Suppressor macrophage (primary cell): Measurements from ENCODE around the gene HOXA2.
A peak's percentile ranks its signal among the peaks of the same experiment; 100 is the strongest.

ENCODE experiments used
- DNase-seq, 4 experiments: peaks; one replicate each; pipeline ENCODE4 v3.0.0-alpha.2; 2020 to 2022

Gene HOXA2

DNA sequence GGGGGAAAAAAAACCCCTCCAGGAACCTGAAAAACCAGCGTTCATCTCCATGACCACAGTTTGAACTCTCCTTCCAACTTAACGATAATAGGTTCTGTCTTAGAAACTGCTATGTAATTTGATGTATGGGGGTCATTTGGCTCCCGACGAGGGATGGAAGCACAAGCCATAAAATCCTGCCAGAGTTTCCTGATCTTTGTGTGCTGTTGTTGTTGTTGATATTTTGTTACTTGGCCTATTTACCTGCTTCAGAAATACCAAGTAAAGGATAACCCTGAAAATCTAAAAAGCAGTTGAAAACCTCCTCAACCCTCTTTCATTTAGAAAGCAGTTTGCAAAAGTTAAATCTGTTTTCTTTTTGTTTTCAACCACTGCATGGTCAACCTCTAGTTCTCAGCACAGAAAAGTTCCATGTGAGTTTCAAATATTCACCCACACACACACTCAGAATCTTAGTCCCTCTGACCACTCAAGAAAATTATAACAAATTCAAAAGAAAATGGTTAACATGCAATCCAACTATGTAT is 9.3 kb upstream of the HOXA2 start:
- DNase-seq: no peak

DNA sequence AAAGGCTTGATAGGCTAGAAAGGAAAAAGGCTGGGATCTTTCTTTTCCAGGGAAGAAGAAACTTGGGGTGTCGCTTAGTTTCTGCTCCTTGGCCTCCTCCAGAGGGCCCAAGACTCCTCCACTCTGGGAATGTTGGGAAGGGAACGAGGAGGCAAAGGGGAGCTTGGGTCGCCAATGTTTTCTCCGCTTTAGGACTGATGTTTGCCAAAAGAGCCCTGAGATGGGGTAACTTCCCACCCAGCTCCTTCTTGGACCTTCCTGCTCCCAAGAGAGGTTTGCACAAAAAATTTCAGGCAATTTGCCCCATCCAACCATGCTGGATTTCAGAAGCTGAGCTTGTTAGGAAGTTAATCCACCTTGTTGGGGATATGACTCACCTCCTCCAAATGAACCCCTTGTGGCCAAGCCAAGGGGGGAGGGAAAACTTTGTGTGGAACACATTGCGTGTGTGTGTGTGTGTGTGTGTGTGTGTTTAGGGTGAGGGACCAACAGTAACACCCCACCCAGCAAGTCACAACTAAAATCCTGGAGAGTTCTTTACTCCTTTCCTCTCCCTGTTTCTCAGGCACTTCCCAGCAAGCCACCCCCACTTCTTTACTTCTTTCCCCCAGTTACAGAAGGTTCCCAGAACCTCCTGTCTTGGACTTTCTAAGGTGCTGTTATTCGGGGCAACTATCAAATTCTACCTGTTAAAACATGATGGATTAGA is 8.7 kb upstream of the HOXA2 start:
- no peak for DNase-seq

GRCh38 chr7:27110186-27111031 is 7.9 kb upstream of the HOXA2 start:
- DNase-seq: no peak

DNA sequence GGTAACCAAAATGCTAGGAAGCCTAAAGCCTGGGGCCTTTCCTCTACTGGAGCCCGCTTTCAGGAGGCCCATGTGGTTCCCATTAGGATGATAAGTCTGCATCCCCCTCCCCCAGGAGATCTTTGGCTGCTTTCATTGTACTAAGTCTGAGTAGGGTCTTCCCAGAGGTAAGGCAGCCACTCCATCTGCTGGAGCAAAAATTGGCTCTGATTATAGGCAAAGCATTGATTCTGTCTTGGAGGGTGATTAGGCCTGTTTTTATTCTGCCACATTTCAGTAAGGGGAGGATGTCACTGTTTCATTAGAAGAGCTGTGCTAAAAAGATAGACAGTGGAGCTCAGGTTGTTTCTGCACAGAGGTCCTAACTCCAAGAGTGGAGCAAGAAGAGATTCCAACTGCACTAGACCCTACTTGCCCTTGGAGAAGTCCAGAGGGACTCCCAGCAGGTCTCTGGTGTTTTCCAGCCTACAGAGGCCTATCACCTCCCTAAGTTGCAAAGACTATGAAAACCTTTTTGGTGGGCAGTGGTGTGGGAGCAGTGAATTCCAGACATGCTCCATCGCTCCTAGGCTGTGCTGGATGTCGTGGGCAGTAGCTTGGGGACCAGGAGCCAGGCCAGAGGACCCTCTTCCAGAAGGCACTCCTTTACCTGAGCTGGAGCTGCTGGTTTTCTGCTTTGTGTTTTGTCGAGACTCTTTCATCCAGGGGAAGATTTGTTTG is 7.1 kb upstream of the HOXA2 start:
- no peak for DNase-seq

DNA sequence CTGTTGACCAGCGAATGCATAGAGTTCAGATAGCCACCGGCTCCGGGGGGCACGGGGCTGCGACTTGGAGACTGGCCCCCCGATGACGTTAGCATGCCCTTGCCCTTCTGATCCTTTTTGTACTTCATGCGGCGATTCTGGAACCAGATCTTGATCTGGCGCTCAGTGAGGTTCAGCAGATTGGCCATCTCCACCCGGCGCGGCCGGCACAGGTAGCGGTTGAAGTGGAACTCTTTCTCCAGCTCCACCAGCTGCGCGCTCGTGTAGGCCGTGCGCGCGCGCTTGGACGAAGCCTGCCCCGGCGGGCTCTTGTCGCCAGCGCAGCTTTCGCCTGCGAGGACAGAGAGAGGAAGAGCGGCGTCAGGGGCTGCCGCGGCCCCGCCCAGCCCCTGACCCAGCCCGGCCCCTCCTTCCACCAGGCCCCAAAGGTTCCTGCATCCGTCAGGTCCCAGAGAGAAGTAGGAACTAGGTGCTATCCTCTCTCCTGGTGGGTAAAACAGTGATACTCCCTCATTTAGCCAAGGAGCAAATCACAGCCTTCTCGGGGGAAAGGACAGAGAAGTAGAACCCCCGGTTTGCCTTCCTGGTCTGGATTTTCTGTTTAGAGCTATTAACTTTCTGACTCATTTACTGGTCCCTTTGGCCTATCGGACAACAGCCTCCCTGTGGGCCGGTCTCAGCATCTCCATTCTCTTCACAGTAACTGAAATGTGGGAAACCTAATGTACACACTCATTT is 6.1 kb upstream of the HOXA2 start:
- DNase-seq: no peak

DNA sequence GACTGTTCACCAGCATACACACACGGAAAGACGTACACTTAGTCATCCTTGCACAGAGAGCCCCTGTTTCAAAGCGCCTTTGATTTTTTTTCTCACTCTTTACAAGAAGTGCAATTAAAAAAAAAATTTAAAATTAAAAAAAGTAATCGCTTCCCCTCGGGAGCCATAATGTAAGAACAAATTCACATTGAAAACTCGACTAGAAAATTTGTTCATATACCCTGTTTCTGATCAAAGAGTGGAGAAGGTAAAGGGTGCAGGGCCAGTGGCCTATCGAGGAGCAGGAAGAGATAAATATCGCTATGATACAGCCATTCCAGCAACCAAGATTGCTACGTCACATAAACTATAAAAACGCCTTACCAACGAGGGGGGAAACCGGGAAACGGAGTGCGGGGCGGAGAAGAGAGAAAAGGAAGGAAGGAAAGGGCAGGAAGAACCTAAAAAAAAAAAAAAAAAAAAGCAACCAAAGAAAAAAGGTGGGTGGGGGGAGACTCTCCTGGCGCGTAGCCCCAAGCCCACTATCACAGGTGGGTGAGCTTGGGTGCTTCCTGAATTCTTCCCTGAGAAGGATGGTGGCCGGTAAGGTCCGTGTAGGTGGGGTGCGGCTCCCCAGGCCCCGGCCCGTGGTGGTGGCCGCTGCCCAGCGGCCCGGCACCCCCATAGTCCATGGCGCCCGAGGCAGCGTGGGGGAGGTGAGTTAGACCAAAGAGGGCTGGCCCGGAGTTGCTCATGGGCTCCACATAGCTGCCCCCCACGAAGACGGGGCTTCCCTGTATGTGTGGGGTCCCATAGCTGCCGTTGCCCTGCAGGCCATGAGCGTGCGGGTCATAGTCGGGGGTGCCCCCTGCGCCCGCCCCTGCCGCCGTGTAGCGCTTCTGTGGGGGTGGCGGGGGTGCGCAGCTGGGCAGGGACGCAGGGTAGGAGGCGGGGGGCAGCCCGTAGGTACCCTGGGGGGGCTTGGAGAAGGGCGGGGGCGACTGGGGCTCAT is 5.2 kb upstream of the HOXA2 start:
- DNase-seq: no peak

DNA sequence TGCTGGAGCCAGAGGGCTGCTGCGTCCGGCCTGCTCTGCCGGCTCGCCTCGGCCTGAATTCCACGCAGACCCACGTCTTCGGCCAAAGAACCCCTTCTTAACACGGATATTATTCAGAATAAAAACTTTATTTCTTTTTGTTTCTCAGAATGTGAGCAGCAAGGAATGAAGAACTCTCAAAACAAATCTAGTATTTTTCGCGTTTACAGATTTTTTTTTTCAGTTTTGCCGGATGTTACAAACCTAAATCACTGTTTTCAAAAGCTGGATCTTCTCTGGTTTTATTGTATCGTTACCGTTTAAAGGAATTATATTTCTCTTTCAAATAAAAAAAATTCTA is 4.4 kb upstream of the HOXA2 start:
- no peak for DNase-seq

- no peak for DNase-seq
Observed at GRCh38 chr7:27106181-27106900, 3.9 kb upstream of the HOXA2 start.

GRCh38 chr7:27105301-27106031 is 3.0 kb upstream of the HOXA2 start:
- DNase-seq: no peak

GRCh38 chr7:27104341-27105058 is 2.0 kb upstream of the HOXA2 start:
- DNase-seq: no peak

GRCh38 chr7:27103489-27104226 is 1.2 kb upstream of the HOXA2 start:
- peak in 2 of 4 experiments; percentile 15 to 22 for DNase-seq

DNA sequence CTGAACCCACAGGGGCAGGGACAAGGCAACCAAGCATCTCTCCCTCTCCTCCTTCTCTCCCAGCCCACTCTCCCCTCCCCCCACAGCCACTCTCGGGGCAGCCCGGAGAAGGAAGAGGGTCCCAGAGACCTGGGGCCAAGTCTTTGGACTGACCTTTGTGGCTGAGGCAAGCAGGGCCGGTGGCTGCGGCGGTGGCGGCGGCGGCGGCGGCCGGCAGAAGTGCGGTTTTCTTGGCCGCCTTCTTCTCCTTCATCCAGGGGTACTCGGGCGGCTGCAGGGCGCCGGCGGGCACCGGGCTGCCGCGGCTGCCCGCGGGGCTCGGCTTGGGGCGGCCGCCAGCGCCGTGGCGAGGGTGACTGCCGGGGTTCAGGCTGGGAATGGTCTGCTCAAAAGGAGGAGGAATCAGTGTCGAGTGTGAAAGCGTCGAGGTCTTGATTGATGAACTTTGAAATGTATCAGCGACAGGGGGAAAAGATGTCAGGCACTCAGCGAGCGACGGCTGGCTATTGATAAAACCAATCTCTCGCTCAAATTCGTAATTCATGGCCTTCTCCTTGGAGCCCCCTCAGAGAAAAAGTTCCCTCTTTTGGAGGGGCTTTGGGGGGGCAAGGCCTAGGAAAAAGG is 414 bp downstream of the HOXA2 start:
- DNase-seq: peak in 1 of 4 experiments; percentile 29

DNA sequence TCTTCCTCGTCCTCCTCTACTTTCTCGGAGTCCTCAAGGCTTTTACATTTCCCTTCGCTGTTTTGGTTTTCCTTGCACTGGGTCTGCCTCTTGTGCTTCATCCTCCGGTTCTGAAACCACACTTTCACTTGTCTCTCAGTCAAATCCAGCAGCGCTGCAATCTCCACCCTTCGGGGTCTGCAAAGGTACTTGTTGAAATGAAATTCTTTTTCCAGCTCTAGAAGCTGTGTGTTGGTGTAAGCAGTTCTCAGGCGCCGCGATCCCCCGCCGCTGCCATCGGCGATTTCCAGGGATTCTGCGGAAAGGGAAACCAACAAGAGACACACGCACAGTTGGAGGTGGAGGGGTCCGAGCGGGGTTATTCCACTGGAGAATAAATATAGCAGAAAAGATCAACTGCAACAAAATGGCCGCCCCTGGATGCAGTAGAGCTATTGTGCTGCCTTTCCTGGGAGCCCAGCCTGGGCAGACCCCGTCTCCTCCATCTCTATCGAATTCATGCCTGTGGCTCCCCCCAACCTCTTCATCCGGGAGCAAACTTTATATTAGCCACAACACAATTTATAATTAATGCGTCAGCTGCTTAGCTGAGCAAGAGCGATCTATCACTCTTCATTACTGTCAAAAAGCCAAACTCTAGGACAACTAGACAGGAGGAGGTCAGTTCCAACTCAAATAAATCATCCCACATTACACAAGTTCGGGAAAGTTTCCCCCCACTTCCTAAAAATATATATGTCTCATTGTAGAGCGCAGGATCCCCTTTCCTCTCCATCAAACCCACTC is 1.1 kb downstream of the HOXA2 start:
- peak in 1 of 4 experiments; percentile 15 for DNase-seq

DNA sequence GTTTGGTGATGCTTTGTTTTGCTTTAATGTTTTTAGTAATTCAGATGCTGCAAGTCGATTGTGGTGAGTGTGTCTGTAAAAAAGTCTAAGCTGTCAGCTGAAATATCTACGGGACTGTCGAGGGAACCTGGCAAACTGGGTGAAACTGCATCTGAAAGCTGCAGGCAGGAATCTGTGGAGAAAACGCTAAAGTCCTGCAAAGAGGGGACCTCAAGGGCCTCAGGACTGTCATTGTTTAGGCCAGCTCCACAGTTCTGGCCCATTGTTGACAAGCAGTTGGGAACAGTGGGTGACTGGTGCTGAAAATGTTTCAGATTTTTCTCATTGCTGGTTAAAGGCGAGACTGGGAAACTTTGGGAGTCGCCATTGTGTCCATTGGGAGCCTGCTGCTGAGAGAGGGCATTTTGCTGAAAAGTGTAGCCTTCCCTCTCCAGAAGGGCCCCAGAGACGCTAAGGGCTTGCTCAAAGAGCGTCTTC is 1.8 kb downstream of the HOXA2 start:
- DNase-seq: no peak

DNA sequence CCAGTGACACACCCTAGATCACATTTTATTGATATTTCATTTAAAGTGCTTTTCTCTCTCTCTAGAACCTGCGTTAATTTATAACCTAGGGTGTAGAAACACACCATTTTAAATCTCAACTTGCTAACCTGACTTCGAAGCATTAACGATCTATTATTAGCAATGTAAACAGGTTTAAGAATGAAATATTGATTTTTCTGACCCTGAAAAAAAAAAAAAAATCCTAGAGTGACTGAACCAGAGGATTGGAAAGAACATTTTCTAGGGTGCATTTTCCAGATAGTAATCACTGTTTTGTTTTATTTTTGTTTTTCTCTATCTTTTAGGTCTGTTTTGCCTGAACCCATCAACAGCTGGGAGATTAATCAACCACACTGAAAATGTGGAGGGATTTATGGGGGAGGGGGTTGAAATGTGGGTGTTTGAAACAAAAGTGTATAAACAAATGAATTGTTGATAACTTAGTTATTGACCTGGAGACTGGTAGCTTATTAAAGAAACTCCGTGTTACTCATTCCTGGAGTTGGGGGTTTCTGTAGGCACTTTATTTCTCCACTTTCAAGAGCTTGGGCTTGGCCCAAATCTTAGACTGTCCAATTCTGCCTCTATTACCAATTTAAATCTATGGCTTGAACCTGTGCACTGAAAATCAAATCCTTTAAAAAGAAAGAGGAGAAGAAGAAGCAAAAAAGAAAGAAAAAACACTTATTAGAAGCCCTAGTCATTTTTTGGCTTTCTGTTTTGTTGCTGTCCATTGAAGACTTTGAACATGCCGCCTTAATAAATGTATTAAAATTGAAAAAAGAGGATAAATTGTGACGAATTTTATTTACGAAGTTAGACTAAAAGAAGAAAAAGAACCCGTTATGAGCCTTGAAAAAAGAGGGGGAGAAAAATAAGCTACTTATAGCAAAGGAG is 2.8 kb downstream of the HOXA2 start:
- DNase-seq: no peak
